ENCODE measurements around the gene PHC2.

- TF ChIP-seq CTCF (IDR thresholded peaks at IDR 0.05; ENCODE audit: low read length) (no peak), EZH2 (IDR thresholded peaks at IDR 0.05; ENCODE audit: borderline replicate concordance, low read length) (no peak)
These were observed 116.5 kb downstream of the PHC2 start for GRCh38 chr1:33314416-33314815.
